ENCODE measurements around the gene TAF8. TPM values are rescaled to one million over a fixed set of nuclear protein-coding genes. Genes with fewer than 3 reads are reported as not detected.
A peak's percentile ranks its signal among the peaks of the same experiment; 100 is the strongest.

Gene TAF8
- total RNA-seq, 2 experiments from 2014 or later: 40.0 to 42.3 TPM

GRCh38 chr6:42100029-42100901 is 49.9 kb downstream of the TAF8 start:
- Mint-ChIP-seq H3K4me3 (peak overlapping the region; percentile 29), H3K4me1 (ENCODE audit: low read depth) (peaks cover 32% of the 10 kb centered on the region), H3K27me3 (no peaks in the 10 kb centered on the region), H3K36me3 (ENCODE audit: low read depth) (no peaks in the 10 kb centered on the region), H3K27ac (peak overlapping the region; percentile 84), H3K9me3 (no peaks in the 10 kb centered on the region)
- POLR2A ChIA-PET: interaction anchor here (0.6 to 0.9 kb wide), 2 partner anchors 12 to 435 kb away, joined by 3 read pairs; no protein-coding TSS in a partner anchor
- intact Hi-C loops (cut with micrococcal nuclease): loop anchor here (5.0 kb wide), 1 partner anchor 33 kb away; no protein-coding TSS in a partner anchor
- CTCF ChIA-PET: interaction anchor here (0.9 to 1.8 kb wide), 3 partner anchors 55 to 313 kb away, joined by 3 to 4 read pairs (median 3); partner anchors contain the start of gene TOMM6
- TF ChIP-seq, protein P1, sequence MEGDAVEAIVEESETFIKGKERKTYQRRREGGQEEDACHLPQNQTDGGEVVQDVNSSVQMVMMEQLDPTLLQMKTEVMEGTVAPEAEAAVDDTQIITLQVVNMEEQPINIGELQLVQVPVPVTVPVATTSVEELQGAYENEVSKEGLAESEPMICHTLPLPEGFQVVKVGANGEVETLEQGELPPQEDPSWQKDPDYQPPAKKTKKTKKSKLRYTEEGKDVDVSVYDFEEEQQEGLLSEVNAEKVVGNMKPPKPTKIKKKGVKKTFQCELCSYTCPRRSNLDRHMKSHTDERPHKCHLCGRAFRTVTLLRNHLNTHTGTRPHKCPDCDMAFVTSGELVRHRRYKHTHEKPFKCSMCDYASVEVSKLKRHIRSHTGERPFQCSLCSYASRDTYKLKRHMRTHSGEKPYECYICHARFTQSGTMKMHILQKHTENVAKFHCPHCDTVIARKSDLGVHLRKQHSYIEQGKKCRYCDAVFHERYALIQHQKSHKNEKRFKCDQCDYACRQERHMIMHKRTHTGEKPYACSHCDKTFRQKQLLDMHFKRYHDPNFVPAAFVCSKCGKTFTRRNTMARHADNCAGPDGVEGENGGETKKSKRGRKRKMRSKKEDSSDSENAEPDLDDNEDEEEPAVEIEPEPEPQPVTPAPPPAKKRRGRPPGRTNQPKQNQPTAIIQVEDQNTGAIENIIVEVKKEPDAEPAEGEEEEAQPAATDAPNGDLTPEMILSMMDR (IDR thresholded peaks at IDR 0.05): no peak
- peak; percentile 44 for DNase-seq
- ATAC-seq: peak; percentile 52

DNA sequence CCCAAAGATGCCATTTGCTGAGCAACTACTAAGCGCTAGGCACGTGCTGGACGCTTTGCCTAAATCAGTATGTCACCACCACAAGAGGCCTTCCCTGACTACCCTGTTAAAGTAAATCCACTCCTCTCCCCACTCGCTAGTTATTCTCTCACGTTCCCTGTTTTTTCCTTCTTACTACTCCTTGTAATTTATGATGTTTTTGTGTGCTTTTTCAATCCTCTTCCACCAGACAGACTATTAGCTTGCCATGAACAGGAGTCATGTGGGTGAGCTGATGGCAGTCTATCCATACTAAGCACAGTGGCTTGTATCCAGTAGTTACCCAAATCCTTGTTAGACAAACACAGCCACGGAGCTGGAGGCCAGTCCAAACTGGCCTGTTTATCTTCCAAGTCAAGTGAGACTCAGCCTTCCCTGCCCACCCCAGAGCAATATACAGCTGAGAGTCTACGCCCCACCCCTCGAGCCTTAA is 50.9 kb downstream of the TAF8 start:
- CTCF ChIA-PET: interaction anchor here (0.9 to 1.8 kb wide), 4 partner anchors 28 to 314 kb away, joined by 3 to 4 read pairs (median 3); partner anchors contain the start of gene TOMM6
- H3K27ac Mint-ChIP-seq: peak overlapping the region; percentile 76
- no peaks in the 10 kb centered on the region for H3K36me3 Mint-ChIP-seq (ENCODE audit: low read depth)
- H3K27me3 Mint-ChIP-seq: no peaks in the 10 kb centered on the region
- intact Hi-C loops (cut with micrococcal nuclease): loop anchor here (5.0 kb wide), 1 partner anchor 34 kb away; no protein-coding TSS in a partner anchor
- H3K9me3 Mint-ChIP-seq: no peaks in the 10 kb centered on the region
- H3K4me3 Mint-ChIP-seq: no peak overlapping the region
- POLR2A ChIA-PET: interaction anchor here (0.6 to 1.1 kb wide), 3 partner anchors 11 to 436 kb away, joined by 3 read pairs; no protein-coding TSS in a partner anchor
- ATAC-seq (no peak), DNase-seq (no peak)
- peaks cover 32% of the 10 kb centered on the region for H3K4me1 Mint-ChIP-seq (ENCODE audit: low read depth)
- TF ChIP-seq, protein P1 (IDR thresholded peaks at IDR 0.05): no peak

DNA sequence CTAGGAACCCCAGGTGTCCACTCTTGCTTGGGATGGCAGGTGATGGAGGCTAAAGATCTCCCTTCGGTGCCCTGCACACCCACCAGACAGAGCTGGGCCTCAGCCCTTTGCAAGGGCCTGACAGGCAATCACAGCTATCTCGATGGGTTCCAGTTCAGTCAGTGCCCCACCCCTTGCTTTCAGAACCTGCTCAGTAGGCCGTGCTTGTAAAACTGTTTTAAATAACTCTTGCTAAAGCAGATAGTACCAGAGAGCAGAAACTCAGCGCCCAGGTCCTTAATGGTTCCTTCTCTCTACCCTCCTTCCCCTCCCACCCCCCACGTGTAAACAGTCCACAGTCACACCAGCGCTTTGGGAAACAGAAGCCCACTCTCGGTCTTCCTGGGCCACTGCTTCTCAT is 52.9 kb downstream of the TAF8 start:
- H3K9me3 Mint-ChIP-seq: no peaks in the 10 kb centered on the region
- H3K27me3 Mint-ChIP-seq: no peaks in the 10 kb centered on the region
- CTCF ChIA-PET: interaction anchor here (1.0 to 3.3 kb wide), 28 partner anchors 7 to 406 kb away, joined by 3 to 50 read pairs (median 14); partner anchors contain the start of genes TAF8 and TOMM6
- TF ChIP-seq, protein P1 (IDR thresholded peaks at IDR 0.05): no peak
- H3K36me3 Mint-ChIP-seq (ENCODE audit: low read depth): no peaks in the 10 kb centered on the region
- H3K4me1 Mint-ChIP-seq (ENCODE audit: low read depth): peaks cover 26% of the 10 kb centered on the region
- POLR2A ChIA-PET: interaction anchor here (1.0 to 1.7 kb wide), 3 partner anchors 9 to 370 kb away, joined by 3 to 5 read pairs (median 4); no protein-coding TSS in a partner anchor
- DNase-seq (no peak), ATAC-seq (no peak)
- H3K4me3 Mint-ChIP-seq: peak overlapping the region; percentile 71
- peak overlapping the region; percentile 25 for H3K27ac Mint-ChIP-seq
- intact Hi-C loops (cut with micrococcal nuclease): loop anchor here (5.0 kb wide), 1 partner anchor 36 kb away; no protein-coding TSS in a partner anchor

DNA sequence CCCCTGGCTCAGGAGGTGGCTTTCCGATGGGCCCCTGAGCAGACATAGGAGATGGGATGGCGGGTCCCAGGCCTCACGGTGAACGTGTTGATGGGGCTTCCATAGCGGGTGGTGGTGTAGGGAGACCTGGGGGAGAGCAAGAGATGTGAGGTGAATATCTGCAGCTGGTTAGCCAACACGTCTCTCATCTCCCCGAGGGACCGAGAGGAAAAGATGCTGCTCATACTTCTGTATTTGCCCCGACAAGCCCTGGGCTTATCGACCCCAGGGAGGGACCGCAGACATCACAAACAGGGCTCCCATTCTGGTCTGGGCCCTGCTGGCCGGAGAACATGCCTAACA is 53.4 kb downstream of the TAF8 start:
- no peaks in the 10 kb centered on the region for H3K36me3 Mint-ChIP-seq (ENCODE audit: low read depth)
- TF ChIP-seq, protein P1 (IDR thresholded peaks at IDR 0.05): no peak
- no peaks in the 10 kb centered on the region for H3K27me3 Mint-ChIP-seq
- ATAC-seq (peak; percentile 6), DNase-seq (no peak)
- peaks cover 26% of the 10 kb centered on the region for H3K4me1 Mint-ChIP-seq (ENCODE audit: low read depth)
- intact Hi-C loops (cut with micrococcal nuclease): loop anchor here (5.0 kb wide), 1 partner anchor 36 kb away; no protein-coding TSS in a partner anchor
- POLR2A ChIA-PET: interaction anchor here (1.5 to 2.1 kb wide), 3 partner anchors 10 to 317 kb away, joined by 4 to 6 read pairs (median 5); partner anchors contain the start of gene TOMM6
- H3K4me3 Mint-ChIP-seq: peak overlapping the region; percentile 71
- peak overlapping the region; percentile 78 for H3K27ac Mint-ChIP-seq
- CTCF ChIA-PET: interaction anchor here (0.6 to 3.3 kb wide), 53 partner anchors 8 to 448 kb away, joined by 3 to 50 read pairs (median 7); partner anchors contain the start of genes C6orf132, TAF8 and TOMM6
- no peaks in the 10 kb centered on the region for H3K9me3 Mint-ChIP-seq

Data from activated CD8-positive, alpha-beta T cell treated with anti-CD3 and anti-CD28 coated beads for 36 hours (primary cell).